Measurements from ENCODE around the gene FSTL4. TPM values are rescaled to one million over a fixed set of nuclear protein-coding genes. Genes with fewer than 3 reads are reported as not detected.

The FSTL4 gene
- total RNA-seq, 1 experiment from 2014 or later: not detected

- no peak for DNase-seq
- CTCF ChIA-PET: interaction anchor here (0.5 to 0.6 kb wide), 2 partner anchors 14 to 225 kb away, joined by 3 to 4 read pairs; no protein-coding TSS in a partner anchor
- intact Hi-C loops (cut with micrococcal nuclease; ENCODE audit: unreplicated experiment): no loop called here
- H3K27me3 Mint-ChIP-seq (ENCODE audit: unreplicated experiment): peaks cover 70% of the 10 kb centered on the region
- no peaks in the 10 kb centered on the region for H3K9me3 Mint-ChIP-seq (ENCODE audit: low read depth, unreplicated experiment)
- no peak overlapping the region for H3K4me3 Mint-ChIP-seq (ENCODE audit: low read depth, unreplicated experiment)
- no peaks in the 10 kb centered on the region for H3K4me1 Mint-ChIP-seq (ENCODE audit: low read depth, unreplicated experiment)
- H3K36me3 Mint-ChIP-seq (ENCODE audit: insufficient read depth, unreplicated experiment): no peaks in the 10 kb centered on the region
- TF ChIP-seq CTCF (IDR thresholded peaks at IDR 0.05; ENCODE audit: unreplicated experiment): no peak
- H3K27ac Mint-ChIP-seq (ENCODE audit: unreplicated experiment): no peak overlapping the region
- BruUV-seq (replicated peaks): no TSS peak
These were observed 171.1 kb downstream of the FSTL4 start for GRCh38 chr5:133441166-133441815.

GRCh38 chr5:133440467-133441115, 171.8 kb downstream of the FSTL4 start:
- H3K4me3 Mint-ChIP-seq (ENCODE audit: low read depth, unreplicated experiment): no peak overlapping the region
- H3K36me3 Mint-ChIP-seq (ENCODE audit: insufficient read depth, unreplicated experiment): no peaks in the 10 kb centered on the region
- intact Hi-C loops (cut with micrococcal nuclease; ENCODE audit: unreplicated experiment): no loop called here
- H3K27ac Mint-ChIP-seq (ENCODE audit: unreplicated experiment): no peak overlapping the region
- H3K4me1 Mint-ChIP-seq (ENCODE audit: low read depth, unreplicated experiment): no peaks in the 10 kb centered on the region
- no TSS peak for BruUV-seq (replicated peaks)
- CTCF ChIA-PET: interaction anchor here (3.4 kb wide), 1 partner anchor 16 kb away, joined by 17 read pairs; no protein-coding TSS in a partner anchor
- TF ChIP-seq CTCF (IDR thresholded peaks at IDR 0.05; ENCODE audit: unreplicated experiment): no peak
- no peaks in the 10 kb centered on the region for H3K9me3 Mint-ChIP-seq (ENCODE audit: low read depth, unreplicated experiment)
- no peak for DNase-seq
- H3K27me3 Mint-ChIP-seq (ENCODE audit: unreplicated experiment): peaks cover 73% of the 10 kb centered on the region

- no peak for DNase-seq
- Mint-ChIP-seq H3K27me3 (ENCODE audit: unreplicated experiment) (peaks cover 78% of the 10 kb centered on the region), H3K36me3 (ENCODE audit: insufficient read depth, unreplicated experiment) (no peaks in the 10 kb centered on the region), H3K27ac (ENCODE audit: unreplicated experiment) (no peak overlapping the region), H3K9me3 (ENCODE audit: low read depth, unreplicated experiment) (no peaks in the 10 kb centered on the region), H3K4me1 (ENCODE audit: low read depth, unreplicated experiment) (no peaks in the 10 kb centered on the region), H3K4me3 (ENCODE audit: low read depth, unreplicated experiment) (no peak overlapping the region)
- intact Hi-C loops (cut with micrococcal nuclease; ENCODE audit: unreplicated experiment): no loop called here
- BruUV-seq (replicated peaks): no TSS peak
- TF ChIP-seq CTCF (IDR thresholded peaks at IDR 0.05; ENCODE audit: unreplicated experiment): no peak
- CTCF ChIA-PET: interaction anchor here (3.4 kb wide), 1 partner anchor 16 kb away, joined by 17 read pairs; no protein-coding TSS in a partner anchor
These were observed 172.5 kb downstream of the FSTL4 start for GRCh38 chr5:133439859-133440258.

GRCh38 chr5:133438487-133438886, 173.9 kb downstream of the FSTL4 start:
- no peak for TF ChIP-seq CTCF (IDR thresholded peaks at IDR 0.05; ENCODE audit: unreplicated experiment)
- no peak for DNase-seq
- no peak overlapping the region for H3K4me3 Mint-ChIP-seq (ENCODE audit: low read depth, unreplicated experiment)
- peaks cover 78% of the 10 kb centered on the region for H3K27me3 Mint-ChIP-seq (ENCODE audit: unreplicated experiment)
- no peaks in the 10 kb centered on the region for H3K36me3 Mint-ChIP-seq (ENCODE audit: insufficient read depth, unreplicated experiment)
- no peaks in the 10 kb centered on the region for H3K9me3 Mint-ChIP-seq (ENCODE audit: low read depth, unreplicated experiment)
- CTCF ChIA-PET: interaction anchor here (3.4 kb wide), 1 partner anchor 14 kb away, joined by 17 read pairs; no protein-coding TSS in a partner anchor
- intact Hi-C loops (cut with micrococcal nuclease; ENCODE audit: unreplicated experiment): no loop called here
- no peaks in the 10 kb centered on the region for H3K4me1 Mint-ChIP-seq (ENCODE audit: low read depth, unreplicated experiment)
- BruUV-seq (replicated peaks): no TSS peak
- H3K27ac Mint-ChIP-seq (ENCODE audit: unreplicated experiment): no peak overlapping the region
